Measurements from ENCODE around the gene KRT84.

KRT84 gene

DNA sequence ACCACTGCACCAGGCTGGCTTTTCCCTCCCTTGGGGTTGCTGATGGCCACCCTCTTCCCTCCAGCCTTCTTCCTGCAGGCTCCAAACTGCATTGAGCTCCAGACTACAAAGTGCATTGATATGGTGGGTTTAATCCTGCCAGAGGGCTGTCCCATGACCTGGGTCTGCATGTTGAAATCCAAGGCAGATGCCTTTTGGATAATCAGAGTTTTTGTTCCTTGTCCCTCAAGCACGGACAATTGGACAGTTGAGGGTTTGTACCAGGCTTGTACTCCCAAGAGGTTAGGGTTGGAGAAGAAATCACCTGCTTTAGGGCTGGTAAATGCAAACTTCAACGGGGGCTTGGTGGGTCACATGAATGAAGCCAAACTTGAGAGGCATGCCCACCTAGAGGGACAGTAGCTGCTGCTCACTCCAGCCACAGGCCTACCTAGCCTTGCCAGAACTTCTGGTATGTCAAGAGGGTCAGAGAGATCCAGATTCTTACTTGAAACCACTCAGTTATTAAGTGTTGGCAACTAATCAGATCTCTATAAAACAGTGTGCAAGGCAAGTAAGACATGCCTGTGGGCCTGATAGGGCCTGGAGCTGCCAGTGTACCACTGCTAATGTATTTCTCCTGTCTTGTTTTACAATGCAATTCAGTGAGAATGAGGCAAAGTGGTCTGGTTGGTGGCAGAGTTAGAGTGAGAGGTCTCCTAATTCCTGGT lies 42.5 kb downstream of the KRT84 start:
- no peak overlapping the region for H3K4me3 ChIP-seq (replicated peaks; ENCODE audit: low read depth, low read length)
- DNase-seq (ENCODE audit: low read depth) = no peak
- TF ChIP-seq, protein P1, sequence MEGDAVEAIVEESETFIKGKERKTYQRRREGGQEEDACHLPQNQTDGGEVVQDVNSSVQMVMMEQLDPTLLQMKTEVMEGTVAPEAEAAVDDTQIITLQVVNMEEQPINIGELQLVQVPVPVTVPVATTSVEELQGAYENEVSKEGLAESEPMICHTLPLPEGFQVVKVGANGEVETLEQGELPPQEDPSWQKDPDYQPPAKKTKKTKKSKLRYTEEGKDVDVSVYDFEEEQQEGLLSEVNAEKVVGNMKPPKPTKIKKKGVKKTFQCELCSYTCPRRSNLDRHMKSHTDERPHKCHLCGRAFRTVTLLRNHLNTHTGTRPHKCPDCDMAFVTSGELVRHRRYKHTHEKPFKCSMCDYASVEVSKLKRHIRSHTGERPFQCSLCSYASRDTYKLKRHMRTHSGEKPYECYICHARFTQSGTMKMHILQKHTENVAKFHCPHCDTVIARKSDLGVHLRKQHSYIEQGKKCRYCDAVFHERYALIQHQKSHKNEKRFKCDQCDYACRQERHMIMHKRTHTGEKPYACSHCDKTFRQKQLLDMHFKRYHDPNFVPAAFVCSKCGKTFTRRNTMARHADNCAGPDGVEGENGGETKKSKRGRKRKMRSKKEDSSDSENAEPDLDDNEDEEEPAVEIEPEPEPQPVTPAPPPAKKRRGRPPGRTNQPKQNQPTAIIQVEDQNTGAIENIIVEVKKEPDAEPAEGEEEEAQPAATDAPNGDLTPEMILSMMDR (IDR thresholded peaks at IDR 0.05; ENCODE audit: low read length, missing control alignments) = no peak

DNA sequence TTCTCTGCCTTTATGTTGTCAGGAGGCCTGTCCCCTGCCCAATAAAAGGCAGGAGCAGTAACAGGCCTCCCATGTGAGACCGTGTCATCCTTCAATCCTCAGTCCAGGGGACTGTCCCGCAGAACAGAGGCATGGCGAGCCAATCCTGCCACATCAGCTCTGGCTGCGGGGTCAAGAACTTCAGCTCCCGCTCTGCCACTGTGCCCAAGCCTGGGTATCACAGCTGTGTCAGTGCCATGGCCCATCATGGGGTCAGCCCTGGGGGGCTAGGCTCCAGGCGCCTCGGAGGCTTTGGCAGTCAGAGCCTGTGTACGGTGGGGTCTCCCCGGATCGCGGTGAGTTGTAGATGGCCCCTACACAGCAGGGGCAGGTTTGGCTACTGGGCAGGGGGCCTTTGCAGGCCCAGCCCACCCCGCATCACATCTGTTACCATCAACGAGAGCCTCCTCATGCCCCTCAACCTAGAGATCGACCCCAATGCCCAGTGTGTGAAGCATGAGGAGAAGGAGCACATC lies 44.3 kb downstream of the KRT84 start:
- TF ChIP-seq, protein P1 (IDR thresholded peaks at IDR 0.05; ENCODE audit: low read length, missing control alignments) = no peak
- DNase-seq (ENCODE audit: low read depth) = no peak
- H3K4me3 ChIP-seq (replicated peaks; ENCODE audit: low read depth, low read length) = no peak overlapping the region

DNA sequence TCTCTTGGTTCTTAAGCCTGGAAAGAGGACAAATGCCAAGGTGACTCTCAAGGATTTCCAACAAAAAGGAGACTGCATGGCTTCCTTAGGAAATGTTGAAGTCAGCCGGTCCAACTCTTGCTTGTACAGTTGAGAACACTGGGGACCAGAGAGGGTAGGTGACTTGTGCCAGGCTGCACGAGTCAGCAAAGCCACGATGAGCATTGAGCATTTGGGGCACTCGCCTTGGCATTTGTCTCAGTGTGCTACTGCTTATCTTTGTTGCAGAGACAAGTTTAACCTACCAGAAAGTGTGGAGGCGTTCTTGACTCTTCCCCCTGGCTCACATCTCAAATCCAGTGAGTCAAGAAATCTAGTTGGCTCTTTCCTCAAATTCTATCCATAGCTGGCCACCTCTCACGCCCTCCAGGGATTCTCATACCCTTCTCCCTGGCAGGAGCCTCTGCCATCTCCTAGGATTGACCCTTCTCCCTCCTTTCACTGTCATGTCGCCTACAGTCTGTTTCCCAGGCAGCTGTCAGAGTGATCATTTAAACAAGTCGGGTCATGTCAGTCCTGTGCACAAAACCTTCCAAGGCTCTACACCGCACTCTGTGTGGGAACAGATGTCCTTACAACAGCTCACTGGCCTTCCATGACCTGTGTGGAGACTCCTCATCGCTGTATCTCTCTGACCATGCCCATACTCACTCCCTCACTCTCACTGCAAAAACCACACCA lies 47.1 kb downstream of the KRT84 start:
- DNase-seq (ENCODE audit: low read depth) = no peak
- no peak overlapping the region for H3K4me3 ChIP-seq (replicated peaks; ENCODE audit: low read depth, low read length)
- TF ChIP-seq, protein P1 (IDR thresholded peaks at IDR 0.05; ENCODE audit: low read length, missing control alignments) = no peak

DNA sequence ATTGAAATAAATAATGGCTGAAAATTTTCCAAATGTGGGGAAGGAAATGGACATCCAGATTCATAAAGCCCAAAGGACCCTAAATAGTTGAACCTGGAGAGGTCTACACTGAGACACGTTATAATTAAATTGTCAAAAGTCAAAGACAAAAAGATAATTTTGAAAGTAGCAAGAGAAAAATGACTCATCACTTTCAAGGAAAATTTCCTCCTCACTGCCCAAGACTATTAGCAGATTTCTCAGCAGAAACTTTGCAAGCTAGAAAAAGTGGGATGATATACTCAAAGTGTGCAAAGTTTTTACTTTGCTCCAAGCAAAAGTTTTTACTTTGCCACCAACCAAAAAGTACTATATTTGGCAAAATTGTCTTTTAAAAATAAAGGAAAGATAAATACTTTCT lies 48.4 kb downstream of the KRT84 start:
- TF ChIP-seq, protein P1 (IDR thresholded peaks at IDR 0.05; ENCODE audit: low read length, missing control alignments) = no peak
- no peak for DNase-seq (ENCODE audit: low read depth)

DNA sequence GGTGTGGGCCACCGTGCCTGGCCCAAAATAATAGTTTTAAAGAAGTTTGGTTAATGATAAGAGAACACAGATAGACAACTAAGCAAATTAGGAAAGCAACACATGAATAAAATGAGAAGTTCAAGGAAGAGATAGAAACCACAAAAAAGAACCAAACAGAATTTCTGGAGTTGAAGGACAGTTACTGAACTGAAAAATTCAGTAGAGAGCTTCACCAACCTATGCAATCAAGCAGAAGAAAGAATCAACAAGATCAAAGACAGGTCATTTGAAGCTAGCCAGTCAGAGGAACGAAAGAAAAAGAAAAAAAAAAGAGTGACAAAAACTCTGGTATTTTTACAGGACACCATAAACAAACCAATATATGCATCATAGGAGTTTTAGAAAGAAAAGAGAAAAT lies 48.8 kb downstream of the KRT84 start:
- TF ChIP-seq, protein P1 (IDR thresholded peaks at IDR 0.05; ENCODE audit: low read length, missing control alignments) = no peak
- DNase-seq (ENCODE audit: low read depth) = no peak
- H3K4me3 ChIP-seq (replicated peaks; ENCODE audit: low read depth, low read length) = no peak overlapping the region

More for the DNA sequence above, 48.4 kb downstream of the KRT84 start:
- no peak overlapping the region for H3K4me3 ChIP-seq (replicated peaks; ENCODE audit: low read depth, low read length)

DNA sequence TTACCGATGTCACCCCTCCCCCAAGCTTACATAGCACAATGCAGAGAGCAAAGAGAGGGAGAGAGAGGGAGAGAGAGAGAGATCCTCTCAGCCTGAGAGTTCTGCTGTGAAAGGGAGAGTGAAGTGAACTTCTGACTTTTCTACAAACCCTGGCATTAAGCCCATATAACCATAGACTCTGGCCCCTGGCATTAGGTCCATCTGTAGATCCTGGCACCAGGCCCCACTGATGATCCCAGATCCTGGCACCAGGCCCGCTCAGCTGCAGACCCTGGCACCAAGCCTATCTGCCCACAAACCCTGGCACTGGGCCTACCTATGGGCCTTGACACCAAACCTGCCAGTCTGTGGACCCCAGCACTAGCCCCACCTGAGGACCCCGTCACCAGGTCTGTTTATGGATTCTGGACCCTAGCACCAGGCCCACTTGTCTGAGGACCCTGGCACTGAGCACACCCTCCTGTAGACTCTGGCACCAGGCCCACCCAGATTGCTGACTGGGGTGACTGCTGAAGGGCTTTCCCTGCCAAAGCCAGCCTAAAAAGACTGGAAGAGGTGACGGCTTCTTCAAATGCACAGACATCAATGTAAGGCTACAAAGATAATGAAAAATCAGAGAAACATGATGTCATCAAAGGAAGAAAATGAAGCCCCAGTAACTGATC lies 49.7 kb downstream of the KRT84 start:
- TF ChIP-seq, protein P1 (IDR thresholded peaks at IDR 0.05; ENCODE audit: low read length, missing control alignments) = no peak
- H3K4me3 ChIP-seq (replicated peaks; ENCODE audit: low read depth, low read length) = no peak overlapping the region
- no peak for DNase-seq (ENCODE audit: low read depth)
